Gastrocnemius medialis (tissue), 4 donors: Measurements from ENCODE around the gene TMEM121.

Experiments used
- POLR2A ChIP-seq, 2 donors: fragments of 450-650 bp; IDR thresholded peaks; one replicate each; pipeline ENCODE4 v1.6.1; 2017; ENCODE audit warnings: antibody characterized with exemption in 2 of 2, mild to moderate bottlenecking in 2 of 2, moderate library complexity in 2 of 2
- TF ChIP-seq, protein P1 (sequence below), 5 experiments: fragments of 450-650 bp in 3 of 5; fragments of 200-600 bp in 2 of 5; sonication (generic) in 2 of 5; IDR thresholded peaks in 4 of 5; conservative IDR thresholded peaks in 1 of 5; 1 replicate in 4 of 5; 2 replicates in 1 of 5; pipeline ENCODE4 v1.5.1; 2016 to 2019; ENCODE audit warnings: antibody characterized with exemption in 5 of 5, mild to moderate bottlenecking in 3 of 5, moderate library complexity in 3 of 5

DNA sequence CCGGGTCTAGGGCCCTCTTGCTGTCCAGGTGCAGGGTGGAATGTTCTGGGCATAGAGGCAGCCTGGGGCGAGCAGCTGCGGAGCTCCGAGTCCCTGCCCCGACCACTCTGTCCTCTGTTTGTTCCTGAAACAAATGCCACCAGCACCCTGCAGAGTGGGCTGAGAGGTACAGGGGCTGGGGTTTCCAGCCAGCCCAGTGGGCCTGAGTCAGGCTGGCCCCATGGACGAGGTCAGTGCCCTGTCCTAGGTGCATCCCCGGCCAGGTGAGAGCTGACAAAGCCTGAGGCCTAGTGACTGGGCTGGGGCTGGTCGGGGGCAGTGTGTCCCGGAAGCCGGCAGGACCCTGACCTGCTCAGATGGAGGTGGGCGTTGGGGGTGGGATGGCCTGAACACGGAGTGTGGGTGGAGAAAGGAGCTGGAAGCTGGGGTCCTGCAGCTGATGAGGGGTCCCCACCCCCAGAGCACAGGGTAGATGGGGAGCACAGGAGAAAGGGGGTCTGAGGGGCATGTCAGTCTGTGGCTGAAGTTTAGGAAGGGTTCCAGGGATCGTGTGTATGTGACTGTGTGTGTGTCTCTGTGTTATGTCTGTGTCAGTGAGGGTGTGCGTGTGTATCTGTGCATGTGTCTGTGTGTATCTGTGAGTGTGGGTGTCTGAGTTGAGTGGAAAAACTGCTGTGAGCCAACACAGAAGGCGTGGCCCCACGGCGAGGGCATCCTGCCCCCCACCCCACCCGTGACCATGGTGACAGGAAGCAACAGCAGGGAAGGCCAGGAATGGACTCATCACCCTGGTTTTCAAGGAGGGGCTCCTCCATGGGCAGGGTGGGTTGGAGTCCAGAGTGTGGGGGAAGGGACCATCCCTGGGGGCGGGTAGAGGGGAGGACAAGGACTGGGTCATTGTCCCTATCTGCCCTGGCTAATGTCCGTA, 42.0 kb upstream of the TMEM121 start:
- TF ChIP-seq, protein P1, sequence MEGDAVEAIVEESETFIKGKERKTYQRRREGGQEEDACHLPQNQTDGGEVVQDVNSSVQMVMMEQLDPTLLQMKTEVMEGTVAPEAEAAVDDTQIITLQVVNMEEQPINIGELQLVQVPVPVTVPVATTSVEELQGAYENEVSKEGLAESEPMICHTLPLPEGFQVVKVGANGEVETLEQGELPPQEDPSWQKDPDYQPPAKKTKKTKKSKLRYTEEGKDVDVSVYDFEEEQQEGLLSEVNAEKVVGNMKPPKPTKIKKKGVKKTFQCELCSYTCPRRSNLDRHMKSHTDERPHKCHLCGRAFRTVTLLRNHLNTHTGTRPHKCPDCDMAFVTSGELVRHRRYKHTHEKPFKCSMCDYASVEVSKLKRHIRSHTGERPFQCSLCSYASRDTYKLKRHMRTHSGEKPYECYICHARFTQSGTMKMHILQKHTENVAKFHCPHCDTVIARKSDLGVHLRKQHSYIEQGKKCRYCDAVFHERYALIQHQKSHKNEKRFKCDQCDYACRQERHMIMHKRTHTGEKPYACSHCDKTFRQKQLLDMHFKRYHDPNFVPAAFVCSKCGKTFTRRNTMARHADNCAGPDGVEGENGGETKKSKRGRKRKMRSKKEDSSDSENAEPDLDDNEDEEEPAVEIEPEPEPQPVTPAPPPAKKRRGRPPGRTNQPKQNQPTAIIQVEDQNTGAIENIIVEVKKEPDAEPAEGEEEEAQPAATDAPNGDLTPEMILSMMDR (IDR thresholded peaks at IDR 0.05 in 4 of 5, conservative IDR thresholded peaks at IDR 0.05 in 1 of 5) = no peak
- TF ChIP-seq POLR2A (IDR thresholded peaks at IDR 0.05) = no peak
